H7 (cell line): ENCODE results near the gene ERAP2. TPM values are rescaled to one million over a fixed set of nuclear protein-coding genes. Genes with fewer than 3 reads are reported as not detected.

Experiments used
- DNase-seq: peaks from one replicate; pipeline ENCODE4 v3.0.0; 2012
- H3K27me3 ChIP-seq: 2 replicates; pipeline ENCODE4 v1.6.0; 2011; ENCODE audit warnings: mild to moderate bottlenecking, low read length; ENCODE audit not compliant: control insufficient read depth, insufficient read depth
- H3K36me3 ChIP-seq: replicated peaks from 2 replicates; pipeline ENCODE4 v1.5.1; 2011; ENCODE audit warnings: low read length; ENCODE audit not compliant: control insufficient read depth, insufficient read depth
- H3K4me3 ChIP-seq: 2 replicates; pipeline ENCODE4 v1.5.1; 2011; ENCODE audit warnings: low read depth, mild to moderate bottlenecking, control low read depth, low read length, moderate library complexity; ENCODE audit not compliant: insufficient read depth
- total RNA-seq: library from RNA; depleted of rRNA; stranded (reverse); fragments of >200 nt; shearing (Covaris generic); gene quantifications from 2 replicates; pipeline ENCODE4 v1.2.3, GENCODE V29; 2014

ERAP2 gene
- total RNA-seq, 1 experiment from 2014 or later: not detected

DNA sequence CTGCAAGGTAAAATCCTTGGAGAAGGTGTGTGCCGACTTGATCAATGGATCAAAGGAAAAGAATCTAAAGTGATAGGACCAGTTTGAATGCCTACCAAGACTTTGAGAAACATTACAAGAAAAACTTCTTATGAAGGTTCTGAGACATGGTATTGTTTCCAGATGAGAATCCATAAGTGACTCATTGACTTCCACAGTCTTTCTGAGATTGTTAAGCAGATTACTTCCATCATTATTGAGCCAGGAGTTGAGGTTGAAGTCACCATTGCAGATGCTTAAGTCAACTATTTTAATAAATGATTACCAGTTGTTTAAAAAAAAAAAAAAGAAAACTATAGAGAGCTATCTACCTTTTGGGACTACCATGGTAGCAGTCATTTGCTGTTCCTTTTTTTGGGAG lies 66.6 kb downstream of the ERAP2 start:
- H3K4me3 ChIP-seq: no peak overlapping the region
- H3K27me3 ChIP-seq: no peaks in the 10 kb centered on the region
- DNase-seq: no peak
- no peaks in the 10 kb centered on the region for H3K36me3 ChIP-seq

DNA sequence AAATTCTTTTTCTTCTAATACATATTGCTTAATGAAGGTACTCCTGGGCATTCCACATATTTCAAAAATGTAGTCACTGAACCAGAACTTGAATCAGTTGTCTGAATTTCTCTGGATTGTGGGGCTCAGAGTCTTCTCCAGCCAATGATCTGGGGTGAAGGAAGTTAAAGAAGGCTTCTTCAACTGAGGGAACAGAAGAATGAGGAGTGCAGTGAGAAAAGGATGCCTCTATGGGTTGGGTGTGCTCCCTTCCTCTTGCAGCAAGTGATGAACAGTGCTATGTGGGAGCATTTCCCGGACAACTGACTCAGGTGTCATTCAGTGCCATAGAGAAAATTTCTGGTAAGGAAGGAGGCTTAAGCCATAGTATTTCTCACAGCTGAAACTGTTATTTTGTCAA lies 67.5 kb downstream of the ERAP2 start:
- no peaks in the 10 kb centered on the region for H3K36me3 ChIP-seq
- H3K27me3 ChIP-seq: no peaks in the 10 kb centered on the region
- no peak overlapping the region for H3K4me3 ChIP-seq
- no peak for DNase-seq

DNA sequence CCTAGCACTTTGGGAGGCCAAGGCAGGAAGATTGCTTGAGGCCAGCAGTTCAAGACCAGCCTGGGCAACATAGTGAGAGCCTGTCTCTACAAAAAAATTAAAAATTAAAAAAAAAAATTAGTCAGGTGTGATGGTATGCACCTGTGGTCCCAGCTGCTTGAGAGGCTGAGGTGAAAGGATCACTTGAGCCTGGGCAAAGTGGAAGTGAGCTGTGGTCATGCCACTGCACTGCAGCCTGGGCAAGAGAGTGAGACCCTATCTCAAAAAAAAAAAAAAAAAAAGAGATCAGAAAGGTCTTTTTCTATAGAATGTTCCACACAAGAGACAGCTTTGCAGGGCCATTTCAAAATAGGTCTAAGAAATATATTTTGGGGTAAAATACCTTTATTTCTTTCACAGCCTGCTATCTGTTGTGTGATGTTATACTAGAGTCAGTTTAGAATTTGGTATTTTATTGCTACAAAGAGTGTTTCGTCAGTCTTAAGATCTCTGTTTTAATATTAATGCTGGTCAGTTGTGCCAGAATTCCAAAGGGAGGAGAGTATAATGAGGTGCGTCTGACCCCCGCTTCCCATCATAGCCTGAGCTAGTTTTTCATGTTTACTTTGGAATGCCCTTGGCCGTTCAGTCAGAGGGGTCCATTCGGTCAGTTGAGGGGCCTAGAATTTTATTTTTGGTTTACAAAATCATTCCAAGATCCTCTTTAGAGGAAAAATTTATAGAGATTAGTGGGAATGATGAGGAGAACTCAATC lies 69.0 kb downstream of the ERAP2 start:
- H3K4me3 ChIP-seq: no peak overlapping the region
- DNase-seq: no peak
- H3K27me3 ChIP-seq: no peaks in the 10 kb centered on the region
- H3K36me3 ChIP-seq: no peaks in the 10 kb centered on the region

DNA sequence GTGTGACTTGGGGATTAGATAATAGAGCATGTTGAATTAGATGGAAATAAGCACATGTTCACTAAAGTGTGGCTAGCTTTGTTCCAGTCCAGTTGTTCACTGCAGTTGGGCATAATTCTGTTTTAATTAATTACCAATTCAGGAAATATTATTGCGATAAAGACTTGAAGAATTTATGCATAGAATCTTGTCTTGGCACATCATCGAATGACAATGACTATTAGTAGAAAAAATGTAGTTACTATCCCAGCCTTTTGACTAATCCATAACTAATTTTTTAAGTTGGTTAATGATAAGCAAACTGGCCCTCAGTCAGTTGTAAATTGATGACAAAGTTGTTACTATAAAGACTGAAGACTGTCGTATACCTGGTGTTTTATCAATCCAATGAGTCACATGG lies 70.1 kb downstream of the ERAP2 start:
- Histone ChIP-seq H3K36me3 (no peaks in the 10 kb centered on the region), H3K4me3 (no peak overlapping the region), H3K27me3 (no peaks in the 10 kb centered on the region)
- DNase-seq: no peak

DNA sequence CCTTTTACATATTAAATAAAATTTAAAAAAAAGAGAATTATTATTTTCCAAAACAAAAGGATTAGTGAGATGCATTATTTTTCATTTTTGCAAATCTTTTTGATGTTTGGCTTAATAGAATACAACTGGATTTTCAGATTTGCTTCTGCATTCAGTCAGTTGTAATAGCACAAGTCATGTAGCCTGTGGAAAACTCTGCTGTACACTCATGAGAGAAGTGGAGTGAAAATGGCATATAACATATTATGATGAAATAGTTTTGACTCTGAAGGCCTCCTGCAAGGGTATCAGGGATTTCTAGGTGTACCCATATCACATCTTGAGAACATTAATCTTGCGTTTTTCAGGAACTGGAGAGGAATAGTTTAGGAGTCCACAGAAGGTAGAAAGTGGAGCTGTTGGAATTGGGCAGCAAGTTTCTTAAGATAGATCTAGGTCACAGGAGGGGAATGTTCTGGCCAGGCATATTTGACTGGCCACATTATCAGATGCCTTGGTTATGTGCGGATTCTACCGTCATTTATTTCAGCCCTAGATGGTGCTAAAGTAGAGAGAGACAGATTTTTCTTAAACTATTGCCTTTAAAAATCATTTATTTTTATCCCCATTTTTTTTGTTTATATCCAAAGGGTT lies 75.9 kb downstream of the ERAP2 start:
- no peaks in the 10 kb centered on the region for H3K27me3 ChIP-seq
- no peak overlapping the region for H3K4me3 ChIP-seq
- no peaks in the 10 kb centered on the region for H3K36me3 ChIP-seq
- DNase-seq: no peak

DNA sequence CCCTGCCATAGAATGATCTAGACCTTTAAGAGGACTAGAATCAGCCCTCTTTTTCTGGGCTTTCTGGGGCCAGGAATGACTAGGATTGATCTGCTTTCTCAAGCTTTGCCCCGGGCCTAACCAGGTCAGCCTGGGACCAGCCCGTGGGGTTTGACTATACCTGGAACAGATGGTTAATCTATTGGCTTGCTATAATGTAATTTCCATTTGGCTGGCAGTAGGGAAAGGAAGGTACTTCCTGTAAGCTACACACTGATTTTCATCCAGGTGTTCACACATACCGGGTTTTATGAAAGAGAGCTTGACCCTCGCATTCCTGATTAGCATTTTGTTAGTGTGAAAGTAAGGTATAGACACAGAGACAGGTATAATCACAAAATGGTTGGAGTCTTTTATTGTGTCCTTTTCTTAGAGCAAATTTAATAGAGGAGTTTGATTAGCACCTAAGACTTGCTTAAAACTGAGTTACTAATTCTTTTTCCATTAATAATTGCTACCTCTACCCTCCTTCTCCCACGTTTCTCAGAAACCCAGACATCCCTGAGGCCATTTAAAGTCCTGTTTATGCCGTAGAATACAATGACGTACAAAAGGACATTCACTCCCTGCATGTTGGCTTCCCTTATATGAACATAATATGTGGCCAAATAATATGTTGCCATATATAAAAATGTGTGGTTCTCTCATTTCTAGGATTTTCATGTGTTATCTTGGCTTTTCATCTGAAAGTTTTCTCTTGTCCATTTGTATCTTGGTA lies 76.9 kb downstream of the ERAP2 start:
- no peaks in the 10 kb centered on the region for H3K36me3 ChIP-seq
- DNase-seq: no peak
- no peak overlapping the region for H3K4me3 ChIP-seq
- H3K27me3 ChIP-seq: no peaks in the 10 kb centered on the region

DNA sequence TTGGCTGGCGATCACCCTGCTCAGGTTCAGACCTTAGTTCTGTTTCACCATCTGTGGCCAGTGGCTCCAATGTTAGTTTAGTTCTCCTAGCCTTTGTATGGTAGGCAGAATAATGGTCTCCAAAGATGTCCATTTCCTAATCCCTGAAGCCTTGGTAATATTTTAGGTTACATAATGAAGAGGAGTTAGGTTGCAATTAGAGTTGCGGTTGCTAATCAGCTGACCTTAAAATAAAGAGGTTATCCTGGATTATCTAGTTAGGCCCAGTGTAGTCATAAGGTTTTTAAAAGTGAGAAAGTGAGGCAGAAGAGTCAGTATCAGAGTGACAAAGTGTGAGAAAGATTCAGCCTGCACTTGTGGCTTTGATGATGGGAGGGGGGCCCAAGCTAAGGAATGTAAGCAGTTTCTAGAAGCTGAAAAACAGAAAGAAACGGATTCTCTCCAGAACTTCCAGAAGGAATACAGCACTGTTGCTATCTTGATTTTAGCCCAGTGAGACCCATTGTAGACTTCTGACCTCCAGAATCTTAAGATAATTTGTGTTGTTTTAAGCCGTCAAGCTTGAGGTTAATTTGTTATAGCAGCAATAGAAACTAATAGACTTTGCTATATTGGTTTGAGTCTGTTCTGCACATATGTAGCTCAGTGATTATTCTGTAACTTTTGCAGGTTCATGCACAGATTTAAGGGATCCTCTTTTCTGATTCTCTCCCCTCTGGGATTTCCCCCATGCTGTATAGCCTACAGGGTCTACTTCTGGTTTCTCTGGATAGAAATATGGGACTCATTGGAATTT lies 81.2 kb downstream of the ERAP2 start:
- H3K27me3 ChIP-seq: no peaks in the 10 kb centered on the region
- no peak overlapping the region for H3K4me3 ChIP-seq
- no peaks in the 10 kb centered on the region for H3K36me3 ChIP-seq
- DNase-seq: no peak

DNA sequence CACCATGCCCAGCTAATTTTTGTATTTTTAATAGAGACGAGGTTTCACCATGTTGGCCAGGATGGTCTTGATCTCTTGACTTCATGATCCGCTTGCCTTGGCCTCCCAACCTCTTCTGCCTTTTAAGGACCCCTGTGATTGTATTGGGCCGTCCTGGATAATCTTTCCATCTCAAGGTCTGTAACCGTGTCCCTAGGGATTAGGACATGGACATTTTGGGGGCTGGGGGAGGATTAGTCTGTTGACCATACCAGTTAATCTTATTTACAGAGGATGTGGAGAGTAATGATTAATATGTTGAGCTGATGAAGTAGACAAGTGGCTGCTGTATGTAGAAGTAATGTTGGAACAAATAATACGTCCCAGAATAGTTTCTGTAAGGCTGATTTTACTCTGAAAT lies 82.7 kb downstream of the ERAP2 start:
- Histone ChIP-seq H3K27me3 (no peaks in the 10 kb centered on the region), H3K4me3 (no peak overlapping the region), H3K36me3 (no peaks in the 10 kb centered on the region)
- DNase-seq: no peak

DNA sequence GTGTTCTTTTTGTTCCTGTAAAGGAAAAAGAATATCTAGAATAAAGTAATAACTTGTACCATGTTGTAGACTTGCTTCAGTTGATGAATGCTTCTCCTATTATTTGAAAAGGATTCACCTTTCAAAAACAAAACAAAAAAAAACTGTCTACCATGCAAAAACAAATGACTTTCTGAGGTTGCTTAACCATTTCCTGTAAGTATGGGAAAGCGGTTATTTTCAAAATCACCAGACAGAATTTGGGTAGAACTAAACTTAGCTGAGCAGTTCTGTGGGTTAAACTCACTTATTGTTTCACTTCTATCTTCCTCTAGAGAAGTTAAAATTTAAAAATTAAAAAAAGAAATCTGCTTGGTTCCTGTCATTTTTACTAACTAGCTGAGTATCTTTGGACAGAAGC lies 84.8 kb downstream of the ERAP2 start:
- H3K27me3 ChIP-seq: no peaks in the 10 kb centered on the region
- H3K4me3 ChIP-seq: no peak overlapping the region
- no peak for DNase-seq
- no peaks in the 10 kb centered on the region for H3K36me3 ChIP-seq

DNA sequence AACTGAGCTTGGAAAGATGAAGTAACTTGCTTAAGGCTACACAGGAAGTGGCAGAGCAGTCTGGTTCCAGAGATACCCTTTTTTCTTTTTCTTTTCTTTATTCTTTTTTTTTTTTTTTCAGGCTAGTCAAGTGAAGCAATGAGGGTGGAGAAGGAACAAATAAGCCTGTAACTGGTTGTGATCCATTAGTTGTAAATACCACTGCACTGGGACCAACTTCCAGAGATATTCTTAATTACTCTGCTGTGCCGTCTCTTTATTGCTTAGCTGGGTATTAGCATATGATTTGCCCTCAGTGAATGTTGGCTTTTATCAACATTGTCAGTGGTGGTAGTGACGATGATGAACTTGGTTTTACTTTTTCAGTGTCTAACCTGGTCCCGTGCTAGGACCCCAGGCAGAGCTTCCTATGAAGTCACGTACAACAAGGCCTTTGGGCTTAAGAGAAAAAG lies 86.3 kb downstream of the ERAP2 start:
- no peaks in the 10 kb centered on the region for H3K36me3 ChIP-seq
- no peaks in the 10 kb centered on the region for H3K27me3 ChIP-seq
- H3K4me3 ChIP-seq: no peak overlapping the region
- no peak for DNase-seq

DNA sequence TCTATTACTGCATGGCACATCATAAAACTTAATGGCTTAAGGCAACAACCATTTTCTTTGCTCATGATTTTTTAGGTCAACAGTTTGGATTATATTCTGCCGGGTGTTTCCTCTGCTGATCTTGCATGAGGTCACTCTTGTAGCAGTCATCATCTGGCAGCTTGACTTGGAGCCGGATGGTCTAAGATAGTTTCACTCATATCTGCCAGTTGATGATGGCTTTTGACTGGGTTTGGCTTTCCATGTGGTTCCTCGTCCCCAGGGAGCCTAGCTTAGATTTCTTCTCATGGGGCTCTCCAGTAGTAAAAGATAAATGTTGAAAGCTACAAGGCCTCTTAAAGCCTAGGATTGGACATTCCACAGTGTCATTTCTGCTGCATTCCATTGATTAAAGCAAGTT lies 87.0 kb downstream of the ERAP2 start:
- no peak overlapping the region for H3K4me3 ChIP-seq
- no peak for DNase-seq
- H3K27me3 ChIP-seq: no peaks in the 10 kb centered on the region
- H3K36me3 ChIP-seq: no peaks in the 10 kb centered on the region

DNA sequence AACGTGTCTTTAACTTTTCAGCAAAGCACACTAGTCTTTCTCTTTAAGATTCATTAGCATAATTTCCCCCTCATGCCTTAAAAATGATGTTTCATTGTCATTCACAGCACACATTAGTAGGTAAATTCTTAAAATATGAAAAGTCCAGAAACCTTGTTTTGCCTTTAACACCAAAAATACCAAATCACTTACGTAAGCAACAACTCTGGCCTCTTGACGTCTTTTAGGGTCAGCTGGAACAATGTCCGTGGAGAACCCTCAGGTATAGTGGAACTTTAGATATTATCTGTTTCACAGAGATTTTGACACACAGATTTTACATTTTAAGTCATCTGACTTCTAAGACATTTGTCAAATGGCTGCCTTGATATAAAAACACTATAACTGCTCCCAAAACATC lies 90.5 kb downstream of the ERAP2 start:
- Histone ChIP-seq H3K4me3 (no peak overlapping the region), H3K36me3 (no peaks in the 10 kb centered on the region), H3K27me3 (no peaks in the 10 kb centered on the region)
- DNase-seq: no peak

DNA sequence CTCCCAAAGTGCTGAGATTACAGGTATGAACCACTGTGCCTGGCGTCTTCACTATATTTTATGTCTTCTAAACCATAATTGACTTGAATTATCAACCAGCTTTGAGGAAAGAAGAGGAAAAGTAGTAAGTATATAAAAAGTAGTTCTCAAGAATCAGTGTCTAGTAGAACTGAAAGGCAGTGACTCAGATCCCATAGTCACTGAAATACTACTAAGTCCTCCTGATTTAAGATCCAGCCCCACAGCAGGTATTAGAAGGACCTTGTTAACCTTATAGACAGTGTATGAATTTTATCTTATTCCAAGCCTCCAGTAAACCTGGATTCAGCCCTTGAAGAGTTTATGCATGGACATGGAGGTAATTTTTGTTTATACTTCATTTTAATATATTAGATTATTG lies 91.1 kb downstream of the ERAP2 start:
- Histone ChIP-seq H3K4me3 (no peak overlapping the region), H3K36me3 (no peaks in the 10 kb centered on the region), H3K27me3 (no peaks in the 10 kb centered on the region)
- no peak for DNase-seq

DNA sequence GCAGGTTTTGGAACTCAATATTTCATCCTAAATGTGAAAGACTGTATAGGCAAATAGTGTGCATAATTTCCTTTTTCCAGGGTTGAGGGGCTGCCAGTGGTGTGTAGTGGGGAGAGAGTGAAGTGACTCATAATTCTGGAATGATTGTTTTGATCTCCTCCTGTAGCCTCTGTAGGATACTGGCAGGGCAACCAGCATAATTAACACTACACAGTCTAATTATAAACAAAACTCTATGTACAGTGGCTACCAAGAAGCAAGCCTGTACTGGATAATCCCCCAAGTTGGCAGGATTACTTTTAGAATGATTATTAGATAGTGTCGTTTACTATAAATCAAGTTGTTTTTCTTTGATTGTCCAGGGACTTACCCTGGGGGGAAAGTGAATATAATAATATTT lies 91.8 kb downstream of the ERAP2 start:
- Histone ChIP-seq H3K36me3 (no peaks in the 10 kb centered on the region), H3K27me3 (no peaks in the 10 kb centered on the region), H3K4me3 (no peak overlapping the region)
- DNase-seq: no peak
